NCI-H510A treated with DMSO at 0.1 percent for 48 hours (cell line): Measurements from ENCODE around the gene NOSTRIN.
A peak's percentile ranks its signal among the peaks of the same experiment; 100 is the strongest.
"Not testable (repeated sequence)": the region's sequence is repeated elsewhere in the genome, so short reads cannot be mapped to it uniquely, and the experiment has no call there.

Experiments used
- DNase-seq: peaks from one replicate; lab custom pipeline; 2025; lab: John Stamatoyannopoulos, UW

NOSTRIN gene

DNA sequence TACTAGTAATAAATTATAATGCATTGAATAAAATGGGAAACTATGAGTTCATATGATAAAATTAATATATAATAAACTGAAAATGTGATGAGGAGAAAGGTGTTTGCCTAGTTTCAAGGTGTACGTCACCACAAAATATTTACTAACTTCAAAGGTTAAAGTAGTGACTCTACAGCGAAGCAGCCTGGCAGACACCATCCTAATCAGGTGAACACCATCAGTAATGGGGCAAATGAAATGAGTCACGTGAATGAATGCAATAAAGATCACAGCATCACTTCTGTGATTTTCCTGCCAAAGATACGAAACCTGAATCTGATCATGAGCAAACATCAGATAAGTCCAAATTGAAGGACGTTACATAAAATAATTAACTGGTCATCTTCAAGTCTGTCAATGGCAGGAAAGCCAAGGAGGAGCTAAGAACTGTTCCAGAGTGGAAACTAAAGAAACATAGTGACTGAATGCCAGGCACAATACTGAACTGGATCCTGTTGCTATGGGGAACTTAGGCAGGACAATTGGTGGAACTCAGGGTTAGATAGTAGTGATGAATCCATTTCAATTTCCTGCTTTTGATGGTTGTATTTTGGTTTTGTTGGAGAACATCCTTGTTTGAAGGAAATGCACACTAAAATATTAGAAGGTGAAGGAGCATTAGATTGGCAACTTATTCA is 12.1 kb upstream of the NOSTRIN start:
- DNase-seq: no peak

DNA sequence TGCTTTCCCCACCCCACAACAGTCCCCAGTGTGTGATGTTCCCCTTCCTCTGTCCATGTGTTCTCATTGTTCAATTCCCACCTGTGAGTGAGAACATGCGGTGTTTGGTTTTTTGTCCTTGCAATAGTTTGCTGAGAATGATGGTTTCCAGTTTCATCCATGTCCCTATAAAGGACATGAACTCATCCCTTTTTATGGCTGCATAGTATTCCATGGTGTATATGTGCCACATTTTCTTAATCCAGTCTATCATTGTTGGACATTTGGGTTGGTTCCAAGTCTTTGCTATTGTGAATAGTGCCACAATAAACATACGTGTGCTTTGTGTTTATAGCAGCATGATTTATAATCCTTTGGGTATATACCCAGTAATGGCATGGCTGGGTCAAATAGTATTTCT is 11.3 kb upstream of the NOSTRIN start:
- not testable (repeated sequence) for DNase-seq

DNA sequence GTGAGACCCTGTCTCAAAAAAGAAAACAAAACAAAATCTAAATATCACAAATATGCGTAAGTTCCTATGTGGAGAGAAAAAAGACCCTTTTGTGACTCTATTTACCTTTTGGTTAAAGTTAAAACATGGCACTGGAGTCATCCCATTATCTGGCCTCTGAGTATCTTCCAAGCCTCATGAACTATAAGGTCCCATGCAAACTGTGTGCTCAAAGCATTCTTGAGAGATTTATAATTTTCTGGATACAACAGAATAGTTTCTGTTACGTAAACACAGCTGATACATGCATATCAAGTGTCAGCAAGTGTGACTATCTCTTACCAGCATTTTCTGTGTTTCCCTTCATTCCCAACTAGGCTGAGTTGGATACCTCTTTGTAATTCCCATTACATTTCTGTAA is 8.8 kb upstream of the NOSTRIN start:
- no peak for DNase-seq

DNA sequence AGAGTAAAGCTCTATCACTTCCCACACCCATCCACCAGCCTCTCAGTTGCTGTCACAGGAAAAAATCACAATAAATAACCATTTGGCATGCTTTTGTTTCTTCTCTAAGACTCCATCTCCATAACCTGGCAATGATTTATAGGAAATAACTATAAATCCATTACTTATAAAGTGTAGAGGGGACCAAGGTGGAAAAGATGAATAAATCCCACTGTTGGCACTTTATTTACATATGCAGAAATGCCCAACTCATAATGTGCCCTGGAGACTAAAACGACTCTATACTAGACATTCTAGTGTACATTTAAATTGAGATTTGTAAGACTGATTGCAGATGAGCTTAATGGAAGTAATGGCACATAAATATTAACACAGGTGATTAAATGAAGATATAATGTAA is 7.5 kb upstream of the NOSTRIN start:
- no peak for DNase-seq

DNA sequence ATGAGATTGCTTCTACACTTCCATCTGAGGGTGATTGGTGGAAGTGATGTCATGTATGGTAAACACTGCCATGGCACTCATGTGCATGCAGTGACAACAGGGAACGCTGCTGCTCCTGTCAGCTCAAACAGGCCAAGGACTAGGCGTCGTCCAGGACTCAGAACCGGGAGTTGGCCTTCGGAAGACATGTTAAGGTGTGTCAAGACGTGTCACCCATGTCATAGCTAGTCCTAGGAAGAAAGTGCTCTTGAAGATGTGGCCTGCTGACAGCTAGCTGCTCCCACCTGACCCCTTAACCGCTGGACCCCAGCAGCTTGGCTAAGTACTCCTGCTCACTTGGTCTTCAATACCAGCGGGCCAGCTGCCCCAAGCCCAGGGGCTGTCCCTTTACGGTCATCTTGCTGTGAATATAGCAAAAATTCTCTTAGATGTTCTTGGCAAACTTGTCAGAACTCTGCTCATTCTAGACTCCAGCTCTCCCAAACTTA is 6.3 kb upstream of the NOSTRIN start:
- DNase-seq: no peak

DNA sequence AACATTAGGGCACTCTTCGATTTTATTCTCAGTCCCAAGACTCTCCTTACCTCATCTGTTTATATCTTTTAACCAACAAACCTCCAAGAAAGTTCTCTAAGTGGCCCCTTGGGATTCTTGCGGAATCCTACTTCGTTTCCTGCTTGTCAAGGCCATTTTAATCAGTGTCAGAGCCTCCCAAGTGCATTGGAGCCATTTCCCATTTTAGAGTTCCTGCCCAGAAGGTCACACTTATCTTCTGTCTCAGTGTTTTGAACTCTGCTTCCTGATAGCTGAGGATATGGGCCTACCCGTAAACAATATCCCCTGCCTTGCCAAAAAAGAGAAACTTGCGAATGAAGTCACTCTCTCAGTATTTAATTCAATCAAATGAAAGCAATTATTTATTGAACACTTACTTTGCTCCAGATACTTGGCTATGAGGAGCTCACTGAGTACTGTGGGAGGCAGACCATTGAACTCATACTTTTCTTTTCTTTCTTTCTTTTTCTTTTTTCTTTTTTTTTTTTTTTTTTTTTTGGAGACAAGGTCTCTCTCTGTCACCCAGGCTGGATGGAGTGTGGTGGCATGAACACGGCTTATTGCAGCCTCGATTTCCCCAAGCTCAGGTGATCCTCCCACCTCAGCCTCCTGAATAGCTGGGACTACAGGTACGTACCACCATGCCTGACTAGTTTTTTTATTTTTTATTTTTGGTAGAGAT is 5.7 kb upstream of the NOSTRIN start:
- DNase-seq: no peak

DNA sequence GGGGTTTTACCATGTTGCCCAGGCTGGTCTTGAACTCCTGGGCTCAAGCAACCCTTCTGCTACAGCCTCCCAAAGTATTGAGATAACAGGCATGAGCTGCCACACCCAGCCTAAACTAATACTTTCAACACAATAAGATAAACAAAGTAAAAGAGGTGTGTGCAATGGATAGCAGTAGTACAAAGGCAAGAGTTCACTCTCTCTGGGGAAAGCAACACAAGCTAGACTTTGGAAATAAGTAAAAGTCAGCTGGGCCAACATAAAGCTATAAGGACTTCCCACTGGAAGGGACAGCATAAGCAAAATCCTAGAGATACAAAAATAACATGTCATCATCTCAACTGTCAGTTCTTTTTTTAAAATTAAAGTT is 5.2 kb upstream of the NOSTRIN start:
- no peak for DNase-seq

DNA sequence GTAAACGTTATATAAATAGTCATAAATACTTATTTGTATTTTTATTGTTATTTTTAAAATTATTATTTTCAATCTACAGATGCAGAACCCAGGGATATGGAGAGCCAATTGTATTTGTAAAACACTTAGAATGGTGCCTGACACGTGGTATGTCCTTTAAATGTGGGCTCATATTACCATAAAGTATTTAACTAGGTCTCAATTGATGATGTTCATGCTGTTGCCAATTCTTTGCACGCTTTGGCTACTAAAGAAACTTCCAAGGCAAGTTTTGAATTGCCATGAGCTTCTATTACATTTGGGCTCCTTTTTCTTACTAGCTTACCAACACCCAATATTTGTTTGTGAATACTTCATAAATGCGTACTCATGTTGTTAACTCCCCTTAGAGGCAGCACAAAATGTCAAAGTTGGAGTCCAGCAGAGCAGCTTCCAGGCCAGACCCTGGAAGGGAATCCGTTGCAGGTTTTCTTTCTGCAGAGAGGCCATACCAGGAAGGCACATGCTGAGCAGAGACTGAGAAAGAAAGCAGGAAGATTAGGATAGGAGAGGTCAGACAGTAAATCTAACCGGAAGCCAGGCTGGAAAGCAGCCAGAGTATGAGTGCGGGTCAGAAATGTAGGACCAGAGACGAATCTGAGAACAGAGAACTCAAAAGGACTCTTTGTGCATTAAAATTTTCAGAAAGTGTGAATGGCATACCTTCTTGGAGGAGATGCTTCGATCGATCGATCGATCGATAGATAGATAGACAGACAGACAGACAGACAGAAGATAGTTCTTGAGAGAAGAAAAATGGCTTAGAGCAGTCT is 4.2 kb upstream of the NOSTRIN start:
- peak; percentile 66 for DNase-seq

DNA sequence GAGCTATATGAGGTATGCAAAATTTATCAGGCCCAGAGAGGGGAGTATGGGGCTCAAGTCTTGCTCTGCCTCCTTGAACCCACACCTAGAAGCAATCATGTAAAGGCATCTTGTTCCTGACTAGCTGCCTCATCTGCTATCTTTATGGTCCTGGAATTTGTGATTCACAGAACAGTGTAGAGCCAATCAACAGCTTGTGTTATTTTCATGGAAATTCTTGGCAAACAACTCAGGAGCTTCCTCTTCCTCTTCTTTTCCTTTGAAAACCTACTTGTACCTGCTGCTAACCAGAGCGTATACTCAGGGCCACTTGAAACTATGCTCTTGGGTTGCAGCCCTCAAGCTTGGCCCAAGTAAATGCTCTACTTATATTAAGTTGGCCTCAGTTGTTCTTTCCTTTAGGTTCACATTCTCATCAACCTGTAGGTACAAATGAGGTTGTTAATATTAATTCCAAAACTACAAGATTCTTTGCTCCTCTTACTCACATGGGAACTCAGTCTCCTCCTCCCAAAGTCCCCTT is 3.5 kb upstream of the NOSTRIN start:
- no peak for DNase-seq

DNA sequence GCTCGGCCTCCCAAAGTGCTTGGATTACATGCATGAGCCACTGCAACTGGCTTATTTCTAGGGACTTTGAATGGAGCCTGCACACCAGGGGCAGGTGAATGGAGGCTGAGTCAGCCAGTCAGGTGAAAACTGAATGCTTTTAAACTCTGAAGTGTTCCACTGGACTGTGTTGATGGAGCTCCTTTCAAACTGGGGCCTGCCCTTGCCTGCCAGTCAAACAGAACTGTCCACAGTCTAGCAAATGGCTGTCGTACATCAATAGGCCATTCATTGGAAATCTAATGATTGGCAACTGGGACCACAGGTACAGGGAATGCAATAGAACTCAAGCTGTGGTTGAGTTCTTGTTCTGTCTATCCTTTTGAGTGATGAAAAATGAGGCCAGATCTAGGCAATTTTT is 966 bp upstream of the NOSTRIN start:
- DNase-seq: no peak

DNA sequence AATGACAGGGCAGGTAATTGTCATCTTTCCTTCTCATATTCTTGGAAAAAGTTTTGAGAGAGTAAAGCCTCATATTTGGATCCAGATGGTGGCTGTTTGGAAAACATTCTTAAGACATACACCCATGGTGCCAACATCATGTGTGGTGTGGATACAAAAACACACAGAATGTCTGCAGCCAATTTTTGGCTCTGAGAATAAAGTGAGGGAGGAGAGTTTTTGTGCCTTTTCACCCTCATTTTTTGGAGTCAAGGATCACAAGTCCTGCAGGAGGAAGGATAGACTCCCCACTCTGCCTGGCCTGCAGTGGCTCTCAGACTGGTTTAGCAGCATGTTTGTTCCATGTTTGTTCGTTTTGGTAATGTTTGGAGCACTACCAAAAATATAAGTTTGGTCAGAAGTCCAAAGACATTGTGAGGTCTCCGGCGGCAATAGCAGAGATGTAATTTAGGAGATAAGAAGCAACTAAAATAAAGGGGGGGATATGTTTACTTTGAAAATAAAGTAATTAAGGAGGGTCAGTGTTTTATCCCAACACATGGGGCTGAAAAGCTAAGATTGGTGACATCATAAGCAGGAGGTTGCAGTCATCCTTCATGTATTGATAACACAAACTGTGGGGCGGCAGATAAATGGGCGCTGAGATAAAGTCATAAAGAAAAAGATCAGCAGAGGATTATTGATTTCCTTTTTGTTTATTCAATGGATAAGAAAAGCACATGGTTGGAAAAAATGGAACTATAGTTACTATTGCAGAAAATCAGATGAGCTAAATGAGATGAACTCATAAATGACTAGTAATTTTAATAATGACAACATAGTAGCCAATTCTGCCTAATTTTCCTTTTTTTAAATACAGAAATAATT is 655 bp downstream of the NOSTRIN start:
- no peak for DNase-seq

DNA sequence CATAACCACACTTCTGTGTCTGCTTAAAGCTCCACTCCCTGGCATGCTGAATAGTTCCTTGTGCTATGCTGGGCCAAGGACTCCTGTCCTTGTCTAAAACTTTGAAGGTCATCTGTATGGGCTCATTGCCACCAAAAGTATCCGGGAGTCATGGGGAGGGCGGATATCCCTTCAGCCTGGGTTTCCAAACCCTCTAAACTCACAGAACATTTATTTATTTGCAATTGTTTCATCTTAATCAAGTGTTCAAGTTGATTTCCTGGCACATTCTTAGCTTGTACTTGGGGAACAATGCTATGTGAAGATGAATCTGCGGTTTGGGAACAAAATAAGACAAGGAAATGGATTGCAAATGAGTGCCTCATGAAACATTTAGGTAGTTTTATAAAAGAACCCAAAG is 1.8 kb downstream of the NOSTRIN start:
- no peak for DNase-seq

DNA sequence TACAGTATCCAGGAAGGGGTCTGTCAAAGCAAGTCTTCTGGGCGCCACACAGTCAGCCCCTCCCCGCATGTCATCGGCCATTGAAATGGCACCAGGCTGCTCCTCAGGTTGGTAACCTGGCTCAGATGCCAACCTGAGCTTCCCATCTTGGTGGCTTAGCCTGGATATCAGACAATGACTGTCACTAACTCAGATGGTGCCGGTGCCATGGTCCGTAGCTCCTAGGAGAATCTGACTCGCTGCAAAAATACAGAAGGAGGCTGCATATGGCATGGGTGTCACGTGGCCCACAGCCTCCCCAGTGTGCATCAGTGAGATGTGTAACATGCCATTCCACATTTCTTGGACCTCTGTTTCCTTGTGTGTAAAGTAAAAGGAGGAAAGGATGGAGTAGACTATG is 3.2 kb downstream of the NOSTRIN start:
- no peak for DNase-seq

DNA sequence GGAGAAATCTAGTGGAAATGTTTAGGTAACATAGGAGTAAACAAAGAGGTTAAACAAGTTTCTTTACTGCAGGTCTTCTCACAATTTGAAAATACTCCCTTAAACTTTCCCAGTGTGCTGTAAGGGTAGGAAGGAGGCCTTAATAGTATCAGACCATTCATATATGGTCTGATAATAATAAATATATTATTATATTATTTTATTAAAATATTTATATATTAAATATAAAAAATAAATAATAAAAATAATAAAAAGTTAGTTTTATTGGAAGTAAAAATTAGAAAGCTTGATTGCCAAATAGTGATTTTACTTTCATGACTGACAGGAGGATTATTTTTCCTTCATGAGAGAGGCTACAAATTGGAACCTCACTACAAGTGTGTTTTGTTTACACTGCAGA is 7.1 kb downstream of the NOSTRIN start:
- no peak for DNase-seq

DNA sequence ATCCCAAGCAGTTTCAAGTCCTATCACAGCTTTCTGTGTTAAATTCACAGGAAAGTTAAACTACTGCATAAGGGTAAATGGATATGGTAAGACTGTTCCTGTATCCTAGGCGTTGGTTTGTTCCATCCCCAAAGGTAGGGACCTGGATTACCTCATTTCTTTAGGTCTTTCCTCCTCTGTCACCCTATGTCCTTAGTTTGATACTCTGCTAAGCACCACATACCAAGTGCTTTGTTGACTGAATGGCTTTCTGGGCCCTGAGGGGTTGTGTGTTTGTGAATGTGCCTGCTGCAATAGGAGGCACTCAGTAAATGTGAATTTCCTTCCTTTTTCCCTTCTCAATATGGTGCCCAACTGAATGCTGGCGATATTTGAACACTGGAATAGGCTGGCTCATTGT is 7.8 kb downstream of the NOSTRIN start:
- DNase-seq: no peak

DNA sequence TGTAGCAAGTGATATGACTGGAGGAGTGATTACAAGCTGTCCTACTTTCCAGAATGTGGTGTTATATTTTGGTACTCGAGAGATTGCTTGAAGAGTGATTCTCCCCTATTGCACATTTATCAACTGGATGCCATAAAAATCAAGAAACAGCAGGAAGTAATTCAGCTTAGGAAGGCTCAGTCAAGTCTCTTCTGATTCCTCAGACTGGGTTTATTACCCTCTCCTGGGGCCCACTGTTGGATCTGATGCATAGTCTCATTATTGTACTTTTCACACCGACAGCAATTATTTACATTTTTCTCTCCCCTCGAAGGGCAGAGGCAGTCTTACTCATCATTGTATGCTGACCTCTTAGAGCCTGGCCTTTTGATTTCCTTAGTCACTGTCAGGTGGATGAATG is 9.3 kb downstream of the NOSTRIN start:
- no peak for DNase-seq

DNA sequence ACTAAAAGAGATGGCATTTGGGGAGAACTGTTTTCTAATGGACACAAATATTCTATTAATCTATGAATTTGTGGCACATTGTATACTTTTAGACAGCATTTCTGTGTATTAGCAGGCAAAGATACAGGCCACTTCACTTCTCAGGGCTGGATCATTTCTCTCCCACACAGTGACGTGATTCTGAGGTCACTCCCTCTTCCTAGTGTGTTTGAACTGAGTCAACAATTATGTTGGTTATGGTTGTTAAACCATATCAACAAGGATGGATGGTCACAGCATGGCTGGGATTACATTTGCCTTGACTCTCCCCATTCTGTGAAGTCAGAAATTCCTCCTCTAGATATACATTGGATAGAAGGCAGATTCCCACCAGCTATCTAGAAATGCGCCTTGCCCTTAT is 11.6 kb downstream of the NOSTRIN start:
- no peak for DNase-seq

DNA sequence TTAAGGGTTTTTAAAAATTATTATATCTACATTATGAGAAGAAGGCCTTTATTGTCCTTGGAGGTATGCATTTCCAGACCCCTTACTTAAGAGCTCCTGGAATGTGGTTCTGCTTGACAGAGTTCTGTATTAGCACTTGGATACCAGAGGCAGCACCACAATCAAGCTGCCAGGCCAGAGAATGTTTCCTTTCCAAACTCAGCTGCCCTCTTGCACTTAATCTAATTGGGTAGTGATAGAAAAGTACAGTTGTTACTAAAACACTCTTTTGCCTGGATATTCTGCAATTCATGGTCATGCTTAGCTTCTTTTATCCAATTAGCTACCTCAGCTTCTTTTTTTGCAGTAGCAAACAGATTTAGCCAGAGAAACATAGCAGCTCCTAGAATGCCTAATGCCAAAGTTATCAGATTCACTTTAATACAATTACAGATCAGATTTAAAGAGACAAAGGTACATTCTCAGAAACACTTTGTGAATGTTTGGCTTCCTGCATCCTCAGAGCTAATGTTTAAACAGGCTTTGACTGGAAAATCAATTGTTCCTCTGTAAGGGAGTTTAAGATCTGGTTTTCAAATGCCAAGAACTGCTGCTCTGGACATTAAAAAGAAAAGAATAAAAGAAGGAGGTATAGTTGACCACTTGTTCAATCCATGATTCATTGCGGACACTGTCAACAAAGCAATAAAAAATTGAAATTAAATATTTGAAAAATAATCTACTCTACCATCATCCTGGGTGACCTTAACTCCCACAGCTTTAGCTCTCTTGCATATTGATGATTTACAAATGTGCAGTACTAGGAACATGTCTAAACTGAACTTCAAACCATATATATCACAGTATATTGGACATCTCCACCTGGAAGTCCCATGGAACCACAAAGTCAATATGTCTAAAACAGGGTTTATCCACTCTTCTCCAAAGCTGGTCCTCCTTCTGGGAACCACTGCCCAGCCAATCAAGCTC is 12.8 kb downstream of the NOSTRIN start:
- no peak for DNase-seq

DNA sequence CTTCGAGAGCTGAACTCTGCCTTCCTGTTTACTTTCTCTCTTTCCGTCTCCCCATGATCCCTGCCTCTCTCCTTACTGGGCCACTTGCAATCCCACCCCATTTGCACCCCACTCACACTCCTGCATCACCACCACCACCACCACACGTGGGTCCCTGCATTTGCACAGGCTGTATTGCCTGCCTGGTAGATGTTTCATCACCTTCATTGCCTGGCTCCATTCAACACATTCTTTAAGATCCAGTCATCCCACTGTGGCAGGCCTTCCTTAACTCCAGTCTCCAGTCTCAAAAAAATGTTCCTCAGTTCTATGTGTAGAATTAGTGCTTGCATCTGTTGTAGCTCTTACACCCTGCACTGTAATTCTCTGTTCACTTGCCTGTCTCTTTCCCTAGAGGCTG is 13.9 kb downstream of the NOSTRIN start:
- DNase-seq: no peak

DNA sequence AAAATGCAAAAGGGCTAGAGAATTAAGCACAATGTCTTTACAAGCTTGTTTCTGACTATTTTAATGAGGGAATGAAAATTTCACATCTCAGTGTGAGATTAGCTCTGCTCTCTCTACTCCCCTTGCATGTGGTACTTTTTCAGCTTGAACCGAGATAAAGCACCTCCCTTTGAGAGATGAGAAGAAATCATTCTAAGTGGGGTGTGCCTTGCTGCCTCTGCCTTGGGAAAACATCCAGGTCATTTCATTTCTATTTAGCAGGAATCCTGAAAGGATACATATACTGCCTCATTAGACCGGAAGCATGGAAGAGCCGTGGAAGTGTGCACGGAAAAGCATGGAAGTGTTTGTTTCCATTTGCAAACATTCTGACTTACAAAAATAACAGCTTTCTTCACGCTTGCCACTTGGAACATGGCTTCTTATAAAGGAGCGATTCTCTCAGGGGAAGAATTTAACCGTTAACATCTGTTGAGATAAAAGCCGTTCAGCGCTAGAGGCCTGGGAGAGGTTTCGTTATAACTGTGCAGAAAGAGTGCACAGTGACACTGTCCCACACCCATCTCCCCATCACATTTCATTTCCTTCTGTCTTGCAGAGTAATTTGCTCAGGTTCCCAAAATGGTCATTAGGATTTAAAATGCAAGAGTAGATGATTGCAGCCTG is 16.7 kb downstream of the NOSTRIN start:
- no peak for DNase-seq
